ENCODE measurements around the gene GALNT18.

Gene GALNT18

GRCh38 chr11:11501546-11502262, 120.1 kb downstream of the GALNT18 start:
- no peaks in the 10 kb centered on the region for H3K9me3 ChIP-seq (ENCODE audit: control insufficient read depth, insufficient read depth, low read depth, low read length)
- ChIA-PET CTCF (no interaction called here), POLR2A (no interaction called here)
- H3K27ac ChIP-seq (ENCODE audit: extremely low read depth, low read depth, low read length), result no peak overlapping the region
- H3K4me3 ChIP-seq (ENCODE audit: low read depth, low read length), result no peak overlapping the region
- no peaks in the 10 kb centered on the region for H3K4me1 ChIP-seq (ENCODE audit: control insufficient read depth, insufficient read depth, low read length)
- TF ChIP-seq ZNF830 (tag by site-specific recombination; IDR thresholded peaks at IDR 0.05; ENCODE audit: low read depth) (no peak), PRDM1 (tag by site-specific recombination; IDR thresholded peaks at IDR 0.05) (no peak), REPIN1 (tag by site-specific recombination; IDR thresholded peaks at IDR 0.05; ENCODE audit: low read depth) (no peak)
- H3K36me3 ChIP-seq (ENCODE audit: control insufficient read depth in 2 of 2, insufficient read depth in 1 of 2, low read length in 2 of 2), result no peaks in the 10 kb centered on the region

DNA sequence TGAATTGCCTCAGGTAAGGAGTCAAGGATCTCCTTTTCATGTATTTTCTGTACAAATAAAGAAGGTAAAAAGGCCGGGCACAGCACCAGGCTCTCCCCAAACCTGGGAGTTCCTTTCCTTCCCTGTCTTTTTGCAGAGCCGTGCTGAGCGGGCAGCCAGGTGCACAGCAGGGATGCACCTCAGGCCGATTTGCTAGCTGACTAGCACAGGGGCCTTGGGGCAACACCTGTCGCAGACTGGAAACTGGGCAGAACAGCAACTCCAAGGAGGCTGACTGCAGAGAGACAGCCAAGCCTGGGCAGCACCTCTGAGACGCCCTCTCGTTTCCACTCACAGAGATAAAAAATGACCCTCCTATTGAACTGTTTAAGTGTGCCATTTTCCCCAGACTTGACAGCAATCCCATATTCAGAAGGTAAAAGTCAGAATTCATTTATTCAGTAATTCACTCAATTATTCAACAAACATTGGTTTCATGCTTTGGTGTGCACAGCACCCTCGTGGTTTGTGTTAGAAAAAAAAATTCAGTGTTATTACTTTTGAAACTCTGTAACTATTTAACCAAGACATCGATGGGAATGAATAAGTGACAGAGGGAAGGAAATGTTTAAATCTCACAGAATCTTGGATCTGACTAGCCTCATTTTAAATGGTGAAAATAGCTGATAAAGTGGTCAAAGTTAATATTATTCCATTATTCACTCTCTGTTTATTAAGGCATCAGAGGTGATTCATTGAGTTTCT, 120.9 kb downstream of the GALNT18 start:
- H3K27ac ChIP-seq (ENCODE audit: extremely low read depth, low read depth, low read length), result no peak overlapping the region
- POLR2A ChIA-PET, result no interaction called here
- H3K4me1 ChIP-seq (ENCODE audit: control insufficient read depth, insufficient read depth, low read length), result no peaks in the 10 kb centered on the region
- no peaks in the 10 kb centered on the region for H3K36me3 ChIP-seq (ENCODE audit: control insufficient read depth in 2 of 2, insufficient read depth in 1 of 2, low read length in 2 of 2)
- H3K4me3 ChIP-seq (ENCODE audit: low read depth, low read length), result no peak overlapping the region
- no peaks in the 10 kb centered on the region for H3K9me3 ChIP-seq (ENCODE audit: control insufficient read depth, insufficient read depth, low read depth, low read length)
- CTCF ChIA-PET, result no interaction called here
- peak; percentile 42; the same call in 1 of the 2 replicates for TF ChIP-seq SCRT2 (tag by site-specific recombination; IDR thresholded peaks at IDR 0.05)
- no peak for TF ChIP-seq GLI2 (tag by site-specific recombination; IDR thresholded peaks at IDR 0.05; ENCODE audit: borderline replicate concordance, low read depth)

- TF ChIP-seq ZNF132 (tag by site-specific recombination; IDR thresholded peaks at IDR 0.05; ENCODE audit: borderline replicate concordance), result no peak
- TF ChIP-seq ZNF423 (tag by site-specific recombination; IDR thresholded peaks at IDR 0.05), result no peak
- TF ChIP-seq ZNF433 (tag by site-specific recombination; IDR thresholded peaks at IDR 0.05; ENCODE audit: low read depth), result no peak
- no peak for TF ChIP-seq ZBTB10 (tag by site-specific recombination; IDR thresholded peaks at IDR 0.05)
- TF ChIP-seq, protein P1, sequence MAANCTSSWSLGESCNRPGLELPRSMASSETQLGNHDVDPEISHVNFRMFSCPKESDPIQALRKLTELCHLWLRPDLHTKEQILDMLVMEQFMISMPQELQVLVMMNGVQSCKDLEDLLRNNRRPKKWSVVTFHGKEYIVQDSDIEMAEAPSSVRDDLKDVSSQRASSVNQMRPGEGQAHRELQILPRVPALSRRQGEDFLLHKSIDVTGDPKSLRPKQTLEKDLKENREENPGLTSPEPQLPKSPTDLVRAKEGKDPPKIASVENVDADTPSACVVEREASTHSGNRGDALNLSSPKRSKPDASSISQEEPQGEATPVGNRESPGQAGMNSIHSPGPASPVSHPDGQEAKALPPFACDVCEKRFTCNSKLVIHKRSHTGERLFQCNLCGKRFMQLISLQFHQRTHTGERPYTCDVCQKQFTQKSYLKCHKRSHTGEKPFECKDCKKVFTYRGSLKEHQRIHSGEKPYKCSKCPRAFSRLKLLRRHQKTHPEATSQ (tag by site-specific recombination; IDR thresholded peaks at IDR 0.05), result no peak
- no peak for TF ChIP-seq ZNF157 (tag by site-specific recombination; IDR thresholded peaks at IDR 0.05)
- no peak for TF ChIP-seq ZFP69B (tag by site-specific recombination; IDR thresholded peaks at IDR 0.05)
- no peak for TF ChIP-seq GFI1B (tag by site-specific recombination; IDR thresholded peaks at IDR 0.05)
- CTCF ChIA-PET, result interaction anchor here (0.7 kb wide), 1 partner anchor 702 kb away, joined by 3 read pairs; no protein-coding TSS in a partner anchor
- H3K36me3 ChIP-seq (ENCODE audit: control insufficient read depth in 2 of 2, insufficient read depth in 1 of 2, low read length in 2 of 2), result no peaks in the 10 kb centered on the region
- no peak overlapping the region for H3K27ac ChIP-seq (ENCODE audit: extremely low read depth, low read depth, low read length)
- POLR2A ChIA-PET, result no interaction called here
- no peaks in the 10 kb centered on the region for H3K4me1 ChIP-seq (ENCODE audit: control insufficient read depth, insufficient read depth, low read length)
- H3K9me3 ChIP-seq (ENCODE audit: control insufficient read depth, insufficient read depth, low read depth, low read length), result no peaks in the 10 kb centered on the region
- no peak overlapping the region for H3K4me3 ChIP-seq (ENCODE audit: low read depth, low read length)
These were observed 122.5 kb downstream of the GALNT18 start for GRCh38 chr11:11499300-11499699.

DNA sequence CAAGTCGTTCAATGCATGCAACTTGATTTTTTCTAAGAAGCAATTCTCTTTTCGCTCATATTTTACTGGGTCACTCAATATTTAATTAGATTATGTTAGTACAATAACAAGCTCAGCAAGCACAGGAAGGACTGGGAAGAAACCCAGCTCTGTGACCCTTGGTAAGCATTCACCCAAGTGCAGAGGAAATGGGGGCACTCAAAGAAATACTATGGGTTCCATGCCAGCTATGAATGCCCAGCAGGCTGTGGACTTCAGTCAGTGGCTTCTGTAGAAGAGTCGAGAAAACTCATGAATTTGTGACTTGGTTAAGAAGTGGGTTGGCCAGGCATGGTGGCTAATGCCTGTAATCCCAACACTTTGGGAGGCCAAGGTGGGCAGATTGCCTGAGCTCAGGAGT, 123.6 kb downstream of the GALNT18 start:
- no peaks in the 10 kb centered on the region for H3K9me3 ChIP-seq (ENCODE audit: control insufficient read depth, insufficient read depth, low read depth, low read length)
- CTCF ChIA-PET, result no interaction called here
- H3K27ac ChIP-seq (ENCODE audit: extremely low read depth, low read depth, low read length), result no peak overlapping the region
- POLR2A ChIA-PET, result no interaction called here
- H3K36me3 ChIP-seq (ENCODE audit: control insufficient read depth in 2 of 2, insufficient read depth in 1 of 2, low read length in 2 of 2), result no peaks in the 10 kb centered on the region
- no peaks in the 10 kb centered on the region for H3K4me1 ChIP-seq (ENCODE audit: control insufficient read depth, insufficient read depth, low read length)
- H3K4me3 ChIP-seq (ENCODE audit: low read depth, low read length), result no peak overlapping the region
- no peak for TF ChIP-seq SP7 (tag by site-specific recombination; IDR thresholded peaks at IDR 0.05)
- no peak for TF ChIP-seq ZNF19 (tag by site-specific recombination; IDR thresholded peaks at IDR 0.05; ENCODE audit: low read depth)
- no peak for TF ChIP-seq ZNF707 (tag by site-specific recombination; IDR thresholded peaks at IDR 0.05)
- TF ChIP-seq ZBTB6 (tag by site-specific recombination; IDR thresholded peaks at IDR 0.05), result no peak
- TF ChIP-seq ZNF184 (tag by site-specific recombination; IDR thresholded peaks at IDR 0.05), result no peak
- no peak for TF ChIP-seq ZNF24 (tag by site-specific recombination; IDR thresholded peaks at IDR 0.05)
- TF ChIP-seq, protein P2, sequence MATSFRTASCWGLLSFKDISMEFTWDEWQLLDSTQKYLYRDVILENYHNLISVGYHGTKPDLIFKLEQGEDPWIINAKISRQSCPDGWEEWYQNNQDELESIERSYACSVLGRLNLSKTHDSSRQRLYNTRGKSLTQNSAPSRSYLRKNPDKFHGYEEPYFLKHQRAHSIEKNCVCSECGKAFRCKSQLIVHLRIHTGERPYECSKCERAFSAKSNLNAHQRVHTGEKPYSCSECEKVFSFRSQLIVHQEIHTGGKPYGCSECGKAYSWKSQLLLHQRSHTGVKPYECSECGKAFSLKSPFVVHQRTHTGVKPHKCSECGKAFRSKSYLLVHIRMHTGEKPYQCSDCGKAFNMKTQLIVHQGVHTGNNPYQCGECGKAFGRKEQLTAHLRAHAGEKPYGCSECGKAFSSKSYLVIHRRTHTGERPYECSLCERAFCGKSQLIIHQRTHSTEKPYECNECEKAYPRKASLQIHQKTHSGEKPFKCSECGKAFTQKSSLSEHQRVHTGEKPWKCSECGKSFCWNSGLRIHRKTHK (tag by site-specific recombination; IDR thresholded peaks at IDR 0.05), result no peak
- no peak for TF ChIP-seq EGR2 (tag by site-specific recombination; IDR thresholded peaks at IDR 0.05; ENCODE audit: low read depth)
